Measurements from ENCODE around the gene OR5AU1.

OR5AU1 gene

GRCh38 chr14:21106498-21107282 is 49.2 kb downstream of the OR5AU1 start:
- peak; percentile 88 for DNase-seq (ENCODE audit: low spot score)

DNA sequence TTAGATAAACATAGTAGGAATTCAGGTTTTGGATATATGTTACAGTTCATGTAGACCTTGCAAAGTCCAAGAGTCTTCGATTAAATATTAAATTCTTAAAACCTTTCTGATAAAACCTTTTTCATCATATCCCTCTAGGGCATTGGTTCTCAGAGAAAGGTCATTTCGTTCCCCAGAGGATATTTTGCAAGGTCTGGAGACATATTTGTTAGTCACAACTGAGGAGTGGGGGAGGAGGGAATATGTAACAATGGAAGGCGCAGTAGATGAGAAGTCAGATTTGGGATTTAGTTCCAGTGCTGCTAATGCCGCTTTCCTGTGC is 49.7 kb downstream of the OR5AU1 start:
- no peak for DNase-seq (ENCODE audit: low spot score)

GRCh38 chr14:21105095-21105494 is 50.8 kb downstream of the OR5AU1 start:
- DNase-seq (ENCODE audit: low spot score): no peak
